Left forelimb (tissue), 1 donor: ENCODE measurements around the gene VPS37C.
"Not testable (repeated sequence)": the region's sequence is repeated elsewhere in the genome, so short reads cannot be mapped to it uniquely, and the experiment has no call there.

Experiments
- DNase-seq: peaks from one replicate; pipeline ENCODE4 v3.0.0-alpha.2; 2018; ENCODE audit warnings: low spot score

Gene VPS37C

GRCh38 chr11:61095021-61095420 is 66.2 kb downstream of the VPS37C start:
- DNase-seq = no peak

GRCh38 chr11:61094167-61094566 is 67.1 kb downstream of the VPS37C start:
- not testable (repeated sequence) for DNase-seq

DNA sequence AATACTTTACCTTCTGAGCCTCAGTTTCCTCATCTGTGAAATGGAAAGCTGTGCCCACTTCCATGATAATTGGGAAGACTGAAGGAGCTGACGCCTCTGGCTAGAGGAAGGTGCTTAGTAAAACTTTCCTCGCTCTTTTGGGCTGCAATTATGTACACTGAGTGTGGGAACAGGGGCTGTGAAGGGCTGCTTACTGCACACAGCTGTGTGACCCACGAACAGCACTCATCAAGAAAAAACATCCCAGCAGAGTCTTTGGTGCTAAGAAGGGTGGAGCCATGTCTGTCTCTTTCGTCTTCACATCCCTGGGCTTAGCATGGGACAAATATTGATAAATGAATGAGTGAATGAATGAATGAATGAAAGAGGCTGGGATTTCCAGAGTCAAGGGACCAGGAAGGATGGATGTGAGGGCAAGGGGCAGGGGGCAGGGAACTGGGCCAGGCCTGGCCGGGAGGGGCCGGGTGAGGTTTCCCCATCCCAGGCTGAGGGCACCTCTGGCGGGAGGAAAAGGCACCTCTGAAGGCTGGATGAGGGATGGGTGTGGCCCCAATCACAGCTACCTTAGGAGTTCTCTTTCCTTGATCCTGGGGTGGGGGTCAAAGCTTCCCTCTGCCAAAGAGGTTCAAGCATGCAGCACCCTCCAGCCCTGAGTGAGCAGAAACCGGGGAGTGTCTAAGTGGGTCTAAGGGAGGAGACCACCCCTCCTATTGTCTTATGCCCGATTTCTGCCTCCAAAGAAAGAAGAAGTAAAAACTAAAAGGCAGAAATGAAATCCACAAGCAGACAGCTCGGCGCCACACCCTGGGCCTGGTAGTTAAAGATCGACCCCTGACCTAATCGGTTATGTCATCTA is 68.1 kb downstream of the VPS37C start:
- DNase-seq = no peak

DNA sequence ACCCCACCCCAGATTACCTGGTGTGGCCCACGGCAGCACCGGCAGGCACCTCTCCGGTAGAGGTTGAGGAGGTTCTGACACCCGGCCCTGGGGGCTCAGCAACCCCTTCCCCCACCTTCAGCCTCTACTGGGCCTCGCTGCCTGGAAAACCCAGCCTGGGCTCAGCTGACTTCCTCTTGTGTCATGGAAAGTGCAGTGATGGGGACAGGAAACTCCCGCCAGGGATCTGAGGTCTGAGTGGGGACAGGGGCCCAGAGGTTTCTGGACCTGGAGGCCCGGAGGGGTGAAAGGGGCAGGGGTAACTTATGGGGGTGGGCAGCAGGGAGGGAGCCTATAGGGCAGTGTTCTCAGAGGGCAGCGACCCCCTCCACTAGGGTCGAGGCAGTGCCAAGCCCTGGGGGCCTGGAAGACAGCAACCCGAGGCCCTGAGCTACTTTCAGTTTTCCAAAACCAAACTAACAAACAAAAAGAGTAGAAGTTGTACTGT is 68.9 kb downstream of the VPS37C start:
- no peak for DNase-seq

DNA sequence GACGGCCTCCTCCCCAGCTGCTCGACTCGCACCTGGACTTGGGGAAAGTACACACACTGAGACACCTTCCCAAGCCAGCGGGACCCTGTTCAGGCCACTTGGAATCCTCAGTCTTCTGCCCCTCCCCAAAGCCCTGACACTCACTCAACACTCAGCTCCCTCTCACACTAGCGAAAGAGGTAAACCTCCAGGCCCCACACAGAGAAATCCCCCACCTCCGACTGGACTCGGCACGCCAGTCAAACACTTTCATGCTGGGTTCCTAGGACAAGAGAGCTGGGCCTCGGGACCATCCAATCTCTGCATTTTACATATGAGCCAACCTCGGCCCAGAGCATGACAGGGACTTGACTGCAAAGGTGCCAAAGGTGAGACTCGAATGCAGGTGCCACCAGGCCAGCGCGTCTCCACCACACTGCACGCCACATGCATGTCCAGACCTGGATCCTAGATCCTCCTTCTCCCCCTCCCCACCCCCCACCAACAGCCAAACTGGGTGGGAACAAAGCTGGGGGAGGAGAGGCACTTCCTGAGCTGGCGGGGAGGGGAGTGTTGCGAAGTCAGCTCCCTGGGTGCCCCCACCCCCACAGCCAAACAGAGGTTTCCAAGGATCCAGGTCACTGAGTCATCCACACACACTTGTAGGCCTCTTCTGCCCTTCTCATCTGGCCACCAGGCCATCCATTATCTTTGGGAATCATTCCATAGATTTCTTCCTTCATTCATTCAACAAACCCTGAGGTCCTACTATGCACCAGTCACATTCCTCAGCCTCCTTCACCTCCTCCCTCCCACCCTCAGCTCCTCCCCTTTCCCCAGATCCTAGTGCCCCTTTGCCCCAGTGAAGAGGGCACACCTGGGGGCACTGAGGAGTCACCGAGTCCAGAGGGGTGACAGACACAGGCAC is 69.6 kb downstream of the VPS37C start:
- DNase-seq = no peak

- no peak for DNase-seq
Observed at GRCh38 chr11:61090982-61091372, 70.2 kb downstream of the VPS37C start.

DNA sequence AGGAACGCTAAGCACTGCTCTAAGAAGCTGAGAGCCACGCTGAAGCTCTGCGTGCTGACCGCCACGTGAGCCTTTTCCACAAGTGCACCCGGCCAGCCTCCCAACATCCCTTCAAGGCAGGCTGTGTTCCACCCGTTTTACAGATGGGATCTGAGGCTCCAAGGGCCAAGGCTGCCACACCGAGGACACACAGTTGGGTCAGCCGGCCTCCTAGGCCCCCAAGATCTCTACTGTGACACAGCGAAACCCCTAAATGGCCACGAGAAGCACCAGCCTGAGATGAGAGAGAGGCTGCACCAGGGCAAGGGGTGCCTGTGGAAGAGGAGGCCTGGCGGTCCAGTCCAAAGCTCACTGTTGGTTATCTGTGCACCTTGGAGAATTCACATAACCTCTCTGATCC is 70.7 kb downstream of the VPS37C start:
- no peak for DNase-seq

DNA sequence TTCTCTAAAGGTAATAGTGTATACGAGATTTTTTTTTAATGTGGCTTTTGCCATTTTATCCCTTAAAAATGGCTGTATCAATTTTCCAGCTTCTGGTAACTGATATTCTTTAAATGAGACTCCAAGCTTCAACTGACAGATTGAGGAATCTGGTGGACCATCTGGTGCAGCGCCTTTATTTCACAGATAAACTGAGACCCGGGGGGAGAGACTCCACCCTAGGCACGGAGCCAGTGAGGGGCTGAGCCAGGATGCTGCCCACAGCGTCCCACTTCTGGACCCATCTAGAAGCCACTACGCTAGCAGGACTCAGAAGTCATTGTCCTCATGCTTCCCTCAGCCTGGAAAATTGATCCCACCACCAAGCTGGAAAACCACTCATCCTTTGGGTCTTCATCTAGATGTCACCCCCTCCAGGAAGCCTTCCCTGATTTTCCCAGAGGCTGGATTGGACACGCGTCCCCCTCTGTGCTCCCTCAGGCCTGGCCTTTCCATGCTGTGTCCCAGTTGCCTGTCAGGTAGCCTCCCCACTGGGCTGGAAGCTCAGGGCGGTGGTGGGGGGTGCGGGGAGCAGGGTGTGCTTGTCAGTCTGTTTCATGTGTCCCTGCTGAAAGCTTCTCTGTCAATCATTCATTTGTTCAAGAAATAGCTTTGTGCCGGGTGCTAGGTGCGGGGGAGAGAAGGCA is 71.3 kb downstream of the VPS37C start:
- no peak for DNase-seq

DNA sequence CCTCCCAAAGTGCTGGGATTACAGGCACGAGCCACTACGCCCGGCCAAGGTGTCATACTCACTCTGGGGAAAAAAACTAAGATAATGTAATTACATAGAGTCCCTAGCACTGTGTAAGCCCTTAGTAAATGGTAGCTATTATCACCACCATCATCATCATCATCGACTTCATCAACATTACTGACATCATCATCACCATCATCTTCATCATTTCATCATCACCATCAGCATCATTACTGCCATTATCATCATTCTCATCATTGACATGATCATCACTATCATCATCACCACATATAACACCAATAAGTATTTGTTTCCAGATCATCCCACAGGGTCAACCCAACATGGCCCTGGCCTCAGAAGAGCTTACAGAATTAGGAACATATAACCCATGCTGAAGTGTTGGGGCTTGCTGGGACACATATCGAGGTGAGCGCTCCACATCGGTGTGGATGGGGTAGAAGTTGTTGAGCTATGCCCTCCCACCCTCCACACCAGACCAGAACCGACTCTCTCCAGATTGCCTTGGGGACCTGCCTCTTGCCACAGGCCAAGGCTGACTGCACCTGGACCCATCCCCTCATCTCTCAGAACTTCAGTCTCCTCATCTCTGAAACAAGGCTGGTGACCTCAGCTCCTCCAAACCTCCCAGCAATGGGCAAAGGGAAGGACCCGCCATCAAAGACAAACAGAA is 73.7 kb downstream of the VPS37C start:
- DNase-seq = no peak

- DNase-seq = no peak
Observed at GRCh38 chr11:61083601-61084147, 77.6 kb downstream of the VPS37C start.

DNA sequence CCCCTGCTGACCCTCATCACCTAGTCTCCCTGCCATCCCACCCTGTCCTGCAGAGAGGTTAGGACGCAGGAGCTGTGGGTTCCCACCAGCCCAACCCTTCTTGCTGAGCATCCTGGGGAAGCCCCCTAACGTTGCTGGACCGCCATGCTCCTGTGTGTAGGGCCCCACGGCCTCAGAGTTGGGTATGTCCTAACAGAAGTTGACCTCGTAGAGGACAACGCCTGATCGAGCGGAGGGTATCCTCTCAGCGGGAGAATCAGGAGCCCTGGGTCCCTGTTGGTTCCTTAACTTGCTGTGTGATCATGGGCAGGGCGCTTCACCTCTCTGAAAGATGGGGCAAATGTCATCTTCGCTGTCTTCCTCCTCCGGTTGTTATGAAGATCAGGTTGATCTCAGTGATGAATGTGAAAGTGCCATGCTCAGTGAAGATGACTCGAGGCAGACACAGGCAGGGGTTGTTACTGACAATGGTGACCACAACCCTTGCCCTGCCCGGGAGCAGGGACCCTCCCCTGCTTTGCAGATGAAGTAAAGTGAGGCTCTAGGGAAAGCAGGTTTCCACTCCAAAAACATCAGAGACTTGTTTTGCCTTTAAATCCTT is 78.2 kb downstream of the VPS37C start:
- no peak for DNase-seq

- DNase-seq = no peak
Observed at GRCh38 chr11:61082062-61082870, 79.0 kb downstream of the VPS37C start.

DNA sequence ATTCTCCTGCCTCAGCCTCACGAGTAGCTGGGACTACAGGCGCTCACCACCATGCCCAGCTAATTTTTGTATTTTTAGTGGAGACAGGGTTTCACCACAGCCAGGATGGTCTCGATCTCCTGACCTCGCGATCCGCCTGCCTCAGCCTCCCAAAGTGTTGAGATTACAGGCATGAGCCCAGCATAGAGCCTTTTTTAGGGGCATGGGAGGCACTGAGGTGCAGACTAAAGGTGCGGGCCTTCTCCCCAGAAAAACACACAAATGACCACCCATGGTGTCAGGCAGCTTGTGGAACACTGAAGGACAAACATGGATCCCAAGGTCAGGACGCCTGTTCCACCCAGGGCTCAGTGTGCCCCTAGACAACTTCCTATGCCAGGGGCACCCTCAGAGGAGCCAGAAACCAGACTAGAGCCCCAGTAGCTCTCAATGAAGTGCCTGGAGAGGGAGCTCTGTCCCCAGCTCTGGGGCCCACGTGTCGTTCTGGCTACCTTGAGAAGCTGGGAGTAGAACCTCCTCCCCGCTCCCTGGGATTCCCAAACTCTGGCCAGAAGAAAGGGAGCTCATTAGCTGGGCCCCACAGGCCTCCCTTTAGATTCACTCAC is 80.1 kb downstream of the VPS37C start:
- DNase-seq = no peak

GRCh38 chr11:61080526-61080925 is 80.7 kb downstream of the VPS37C start:
- no peak for DNase-seq
